Bronchial epithelial cell (primary cell): ENCODE results near the gene CSGALNACT2. TPM values are rescaled to one million over a fixed set of nuclear protein-coding genes. Genes with fewer than 3 reads are reported as not detected.

ENCODE experiments used
- DNase-seq: peaks from one replicate; pipeline ENCODE4 v3.0.0-alpha.2; 2010; ENCODE audit warnings: low read depth
- FAIRE-seq: peaks from 2 replicates; lab custom pipeline; 2011; peaks lifted over from hg19 to GRCh38; lab: Jason Lieb, UNC
- H3K27me3 ChIP-seq: 2 replicates; pipeline ENCODE4 v1.5.1; 2011; ENCODE audit warnings: low read length; ENCODE audit not compliant: control insufficient read depth, insufficient read depth
- H3K36me3 ChIP-seq: 2 replicates; pipeline ENCODE4 v1.5.1; 2011; ENCODE audit warnings: low read length; ENCODE audit not compliant: control insufficient read depth, insufficient read depth
- H3K4me3 ChIP-seq: 2 replicates; pipeline ENCODE4 v1.5.1; 2011; ENCODE audit warnings: mild to moderate bottlenecking, low read depth, low read length, control low read depth
- total RNA-seq: library from RNA; depleted of rRNA; stranded (reverse); fragments of >200 nt; gene quantifications from 2 replicates; pipeline ENCODE4 v1.2.1, GENCODE V29; 2014
- TF ChIP-seq, protein P1 (sequence below): IDR thresholded peaks from 2 replicates; pipeline ENCODE4 v1.5.1; 2011; ENCODE audit warnings: mild to moderate bottlenecking, moderate library complexity, low read length, control low read depth, inconsistent platforms; ENCODE audit not compliant: insufficient read depth, severe bottlenecking

The CSGALNACT2 gene
- total RNA-seq, 1 donor from 2014 or later, result 17.4 TPM

DNA sequence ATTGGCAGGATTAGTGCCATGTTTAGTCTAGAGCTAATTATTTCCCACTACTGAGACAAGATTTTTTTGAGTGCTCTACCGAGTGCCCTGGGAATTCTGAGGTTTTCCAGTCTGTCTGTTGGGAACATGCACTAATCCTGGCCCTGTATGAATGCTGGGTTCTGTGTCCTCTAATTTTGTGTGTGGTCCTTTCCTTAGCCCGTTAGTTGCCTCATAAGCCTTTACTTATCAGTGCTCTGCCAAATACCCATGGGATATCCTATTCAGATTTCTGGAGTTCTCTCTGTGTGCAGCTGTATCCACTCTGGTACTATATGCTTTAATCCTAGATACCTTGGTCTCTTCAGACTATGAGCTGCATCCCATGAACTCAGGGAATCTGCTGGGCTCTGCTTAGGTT lies 13.1 kb downstream of the CSGALNACT2 start:
- TF ChIP-seq, protein P1, sequence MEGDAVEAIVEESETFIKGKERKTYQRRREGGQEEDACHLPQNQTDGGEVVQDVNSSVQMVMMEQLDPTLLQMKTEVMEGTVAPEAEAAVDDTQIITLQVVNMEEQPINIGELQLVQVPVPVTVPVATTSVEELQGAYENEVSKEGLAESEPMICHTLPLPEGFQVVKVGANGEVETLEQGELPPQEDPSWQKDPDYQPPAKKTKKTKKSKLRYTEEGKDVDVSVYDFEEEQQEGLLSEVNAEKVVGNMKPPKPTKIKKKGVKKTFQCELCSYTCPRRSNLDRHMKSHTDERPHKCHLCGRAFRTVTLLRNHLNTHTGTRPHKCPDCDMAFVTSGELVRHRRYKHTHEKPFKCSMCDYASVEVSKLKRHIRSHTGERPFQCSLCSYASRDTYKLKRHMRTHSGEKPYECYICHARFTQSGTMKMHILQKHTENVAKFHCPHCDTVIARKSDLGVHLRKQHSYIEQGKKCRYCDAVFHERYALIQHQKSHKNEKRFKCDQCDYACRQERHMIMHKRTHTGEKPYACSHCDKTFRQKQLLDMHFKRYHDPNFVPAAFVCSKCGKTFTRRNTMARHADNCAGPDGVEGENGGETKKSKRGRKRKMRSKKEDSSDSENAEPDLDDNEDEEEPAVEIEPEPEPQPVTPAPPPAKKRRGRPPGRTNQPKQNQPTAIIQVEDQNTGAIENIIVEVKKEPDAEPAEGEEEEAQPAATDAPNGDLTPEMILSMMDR, result no peak
- Histone ChIP-seq H3K27me3 (no peaks in the 10 kb centered on the region), H3K4me3 (no peak overlapping the region), H3K36me3 (no peaks in the 10 kb centered on the region)
- DNase-seq, result no peak
- no peak for FAIRE-seq

DNA sequence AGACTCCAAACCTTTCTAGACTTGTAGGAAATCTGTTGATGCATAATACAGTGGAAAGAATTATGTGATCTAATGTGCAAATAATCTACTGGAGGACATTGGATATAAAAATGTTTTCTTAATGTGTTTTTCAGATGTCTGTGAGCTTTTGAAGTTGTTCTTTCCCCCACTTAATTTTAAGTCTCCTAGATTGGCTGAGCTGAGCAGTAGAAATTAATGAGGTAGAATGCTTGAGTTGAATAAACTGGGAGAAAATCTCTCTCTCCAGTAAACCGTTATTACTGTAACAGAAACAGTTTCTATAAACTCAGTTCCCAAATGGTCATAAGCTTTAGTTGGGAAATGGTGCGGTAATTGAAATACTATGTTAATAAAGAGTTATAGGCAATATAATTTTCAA lies 15.7 kb downstream of the CSGALNACT2 start:
- DNase-seq (no peak), FAIRE-seq (no peak)
- H3K4me3 ChIP-seq, result no peak overlapping the region
- no peaks in the 10 kb centered on the region for H3K36me3 ChIP-seq
- TF ChIP-seq, protein P1, result no peak
- H3K27me3 ChIP-seq, result no peaks in the 10 kb centered on the region

DNA sequence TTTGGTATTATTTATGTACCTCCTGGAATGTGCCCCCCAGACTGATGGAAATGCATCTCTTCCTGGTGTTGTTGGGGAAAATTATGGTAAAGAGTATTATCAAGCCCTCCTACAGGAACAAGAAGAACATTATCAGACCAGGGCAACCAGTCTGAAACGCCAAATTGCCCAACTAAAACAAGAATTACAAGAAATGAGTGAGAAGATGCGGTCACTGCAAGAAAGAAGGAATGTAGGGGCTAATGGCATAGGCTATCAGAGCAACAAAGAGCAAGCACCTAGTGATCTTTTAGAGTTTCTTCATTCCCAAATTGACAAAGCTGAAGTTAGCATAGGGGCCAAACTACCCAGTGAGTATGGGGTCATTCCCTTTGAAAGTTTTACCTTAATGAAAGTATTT lies 17.0 kb downstream of the CSGALNACT2 start:
- Histone ChIP-seq H3K27me3 (no peaks in the 10 kb centered on the region), H3K36me3 (no peaks in the 10 kb centered on the region), H3K4me3 (no peak overlapping the region)
- FAIRE-seq, result no peak
- no peak for DNase-seq
- TF ChIP-seq, protein P1, result no peak

GRCh38 chr10:43155741-43156140 lies 17.5 kb downstream of the CSGALNACT2 start:
- Histone ChIP-seq H3K36me3 (no peaks in the 10 kb centered on the region), H3K27me3 (no peaks in the 10 kb centered on the region), H3K4me3 (no peak overlapping the region)
- FAIRE-seq (no peak), DNase-seq (no peak)
- TF ChIP-seq, protein P1, result no peak

- Histone ChIP-seq H3K27me3 (no peaks in the 10 kb centered on the region), H3K36me3 (peaks cover 1% of the 10 kb centered on the region), H3K4me3 (no peak overlapping the region)
- TF ChIP-seq, protein P1, result no peak
- FAIRE-seq, result no peak
- DNase-seq, result no peak
Observed at GRCh38 chr10:43156590-43157341, 18.5 kb downstream of the CSGALNACT2 start.

DNA sequence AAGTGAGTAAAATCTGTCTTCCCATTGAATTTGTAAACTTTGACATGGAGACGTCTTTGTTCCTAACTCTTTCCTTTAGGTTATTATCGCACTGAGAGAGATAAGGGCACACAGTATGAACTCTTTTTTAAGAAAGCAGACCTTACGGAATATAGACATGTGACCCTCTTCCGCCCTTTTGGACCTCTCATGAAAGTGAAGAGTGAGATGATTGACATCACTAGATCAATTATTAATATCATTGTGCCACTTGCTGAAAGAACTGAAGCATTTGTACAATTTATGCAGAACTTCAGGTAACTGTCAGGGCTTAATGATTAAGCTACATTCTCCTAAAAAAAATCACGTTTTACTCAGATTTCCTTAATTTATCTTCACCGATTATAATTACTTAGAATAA lies 20.4 kb downstream of the CSGALNACT2 start:
- no peak for DNase-seq
- TF ChIP-seq, protein P1, result no peak
- Histone ChIP-seq H3K4me3 (no peak overlapping the region), H3K27me3 (no peaks in the 10 kb centered on the region), H3K36me3 (peaks cover 3% of the 10 kb centered on the region)
- no peak for FAIRE-seq
